Nephron progenitor cell (in vitro differentiated cells): ENCODE measurements around the gene TCF12.
A peak's percentile ranks its signal among the peaks of the same experiment; 100 is the strongest.

Experiments used
- DNase-seq: peaks from one replicate; pipeline ENCODE4 v3.0.0; 2021
- H3K27ac Mint-ChIP-seq: 2 replicates; pipeline ENCODE4 v1.8.0; 2021; ENCODE audit warnings: mild to moderate bottlenecking, moderate library complexity, mixed read lengths
- H3K27me3 Mint-ChIP-seq: 2 replicates; pipeline ENCODE4 v1.8.0; 2021; ENCODE audit warnings: mild to moderate bottlenecking, low read depth, mixed read lengths; ENCODE audit not compliant: poor library complexity
- H3K36me3 Mint-ChIP-seq: 2 replicates; pipeline ENCODE4 v1.8.0; 2021; ENCODE audit warnings: low read depth, mixed read lengths
- H3K4me1 Mint-ChIP-seq: 2 replicates; pipeline ENCODE4 v1.8.0; 2021; ENCODE audit warnings: mixed read lengths
- H3K4me3 Mint-ChIP-seq: 2 replicates; pipeline ENCODE4 v1.8.0; 2021; ENCODE audit warnings: mild to moderate bottlenecking, moderate library complexity, mixed read lengths
- H3K9me3 Mint-ChIP-seq: 2 replicates; pipeline ENCODE4 v1.8.0; 2021; ENCODE audit warnings: mild to moderate bottlenecking, moderate library complexity, mixed read lengths
- TF ChIP-seq, protein P1 (sequence below): fragments of 200-600 bp; sonication (generic); IDR thresholded peaks from 2 replicates; pipeline ENCODE4 v1.5.0; 2021; ENCODE audit warnings: antibody characterized with exemption

TCF12 gene

DNA sequence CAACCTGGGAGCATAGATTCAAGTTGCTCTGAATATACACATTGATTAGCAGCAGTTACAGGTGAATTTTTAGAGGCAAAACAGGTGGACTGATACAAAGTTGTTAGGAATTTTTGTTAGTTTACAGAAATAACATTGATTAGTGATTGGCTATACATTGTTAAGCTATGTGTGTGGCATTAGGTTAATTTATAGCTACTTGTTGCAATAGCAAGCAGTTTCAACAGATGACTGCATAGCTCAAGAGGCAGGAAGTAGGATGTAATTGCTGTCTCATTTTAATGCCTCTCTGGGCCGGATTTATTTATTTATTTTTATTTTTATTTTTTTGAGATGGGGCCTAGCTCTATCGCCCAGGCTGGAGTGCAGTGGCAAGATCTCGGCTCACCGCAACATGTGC lies 99.7 kb downstream of the TCF12 start:
- Mint-ChIP-seq H3K36me3 (peaks cover 54% of the 10 kb centered on the region), H3K27ac (peak overlapping the region; percentile 17), H3K27me3 (no peaks in the 10 kb centered on the region), H3K4me1 (peaks cover 34% of the 10 kb centered on the region), H3K9me3 (peaks cover 27% of the 10 kb centered on the region), H3K4me3 (no peak overlapping the region)
- no peak for DNase-seq
- TF ChIP-seq, protein P1, sequence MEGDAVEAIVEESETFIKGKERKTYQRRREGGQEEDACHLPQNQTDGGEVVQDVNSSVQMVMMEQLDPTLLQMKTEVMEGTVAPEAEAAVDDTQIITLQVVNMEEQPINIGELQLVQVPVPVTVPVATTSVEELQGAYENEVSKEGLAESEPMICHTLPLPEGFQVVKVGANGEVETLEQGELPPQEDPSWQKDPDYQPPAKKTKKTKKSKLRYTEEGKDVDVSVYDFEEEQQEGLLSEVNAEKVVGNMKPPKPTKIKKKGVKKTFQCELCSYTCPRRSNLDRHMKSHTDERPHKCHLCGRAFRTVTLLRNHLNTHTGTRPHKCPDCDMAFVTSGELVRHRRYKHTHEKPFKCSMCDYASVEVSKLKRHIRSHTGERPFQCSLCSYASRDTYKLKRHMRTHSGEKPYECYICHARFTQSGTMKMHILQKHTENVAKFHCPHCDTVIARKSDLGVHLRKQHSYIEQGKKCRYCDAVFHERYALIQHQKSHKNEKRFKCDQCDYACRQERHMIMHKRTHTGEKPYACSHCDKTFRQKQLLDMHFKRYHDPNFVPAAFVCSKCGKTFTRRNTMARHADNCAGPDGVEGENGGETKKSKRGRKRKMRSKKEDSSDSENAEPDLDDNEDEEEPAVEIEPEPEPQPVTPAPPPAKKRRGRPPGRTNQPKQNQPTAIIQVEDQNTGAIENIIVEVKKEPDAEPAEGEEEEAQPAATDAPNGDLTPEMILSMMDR = no peak

DNA sequence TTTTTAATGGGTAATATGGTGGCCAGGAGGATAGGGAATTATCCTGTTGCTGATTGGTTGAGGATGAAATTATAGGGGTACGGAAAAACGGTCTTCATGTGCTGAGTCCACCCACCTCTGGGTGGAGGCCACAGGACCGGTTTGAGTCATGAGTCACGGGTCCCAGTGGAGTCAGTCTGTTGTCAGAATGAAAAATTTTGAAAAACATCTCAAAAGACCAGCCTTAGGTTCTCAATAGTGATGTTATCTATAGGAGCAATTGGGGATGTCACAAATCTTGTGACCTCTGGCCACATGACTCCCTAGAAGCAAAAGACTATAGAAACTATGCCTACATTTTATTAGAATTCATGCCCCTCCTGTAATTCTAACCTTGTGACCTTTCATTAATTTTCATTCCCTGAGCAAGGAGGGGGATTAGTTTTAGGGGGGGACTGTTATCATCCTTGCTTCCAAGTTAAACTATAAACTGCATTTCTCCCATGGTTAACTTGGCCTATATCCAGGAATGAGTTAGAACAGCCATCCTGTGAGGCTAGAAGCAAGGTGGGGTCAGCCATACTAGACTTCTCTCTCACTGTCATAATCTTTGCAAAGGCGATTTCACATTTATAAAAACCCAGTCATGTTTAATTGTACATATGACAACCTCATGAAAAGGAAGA lies 101.2 kb downstream of the TCF12 start:
- Mint-ChIP-seq H3K9me3 (peaks cover 34% of the 10 kb centered on the region), H3K27ac (no peak overlapping the region), H3K36me3 (peaks cover 50% of the 10 kb centered on the region), H3K27me3 (no peaks in the 10 kb centered on the region), H3K4me3 (no peak overlapping the region), H3K4me1 (peaks cover 36% of the 10 kb centered on the region)
- TF ChIP-seq, protein P1 = no peak
- no peak for DNase-seq

- H3K27ac Mint-ChIP-seq = peak overlapping the region; percentile 95
- DNase-seq = no peak
- peaks cover 57% of the 10 kb centered on the region for H3K36me3 Mint-ChIP-seq
- TF ChIP-seq, protein P1 = no peak
- H3K4me3 Mint-ChIP-seq = peak overlapping the region; percentile 2
- H3K27me3 Mint-ChIP-seq = no peaks in the 10 kb centered on the region
- peaks cover 44% of the 10 kb centered on the region for H3K9me3 Mint-ChIP-seq
- H3K4me1 Mint-ChIP-seq = peaks cover 25% of the 10 kb centered on the region
Measured at GRCh38 chr15:57025264-57025926, 107.0 kb downstream of the TCF12 start.

DNA sequence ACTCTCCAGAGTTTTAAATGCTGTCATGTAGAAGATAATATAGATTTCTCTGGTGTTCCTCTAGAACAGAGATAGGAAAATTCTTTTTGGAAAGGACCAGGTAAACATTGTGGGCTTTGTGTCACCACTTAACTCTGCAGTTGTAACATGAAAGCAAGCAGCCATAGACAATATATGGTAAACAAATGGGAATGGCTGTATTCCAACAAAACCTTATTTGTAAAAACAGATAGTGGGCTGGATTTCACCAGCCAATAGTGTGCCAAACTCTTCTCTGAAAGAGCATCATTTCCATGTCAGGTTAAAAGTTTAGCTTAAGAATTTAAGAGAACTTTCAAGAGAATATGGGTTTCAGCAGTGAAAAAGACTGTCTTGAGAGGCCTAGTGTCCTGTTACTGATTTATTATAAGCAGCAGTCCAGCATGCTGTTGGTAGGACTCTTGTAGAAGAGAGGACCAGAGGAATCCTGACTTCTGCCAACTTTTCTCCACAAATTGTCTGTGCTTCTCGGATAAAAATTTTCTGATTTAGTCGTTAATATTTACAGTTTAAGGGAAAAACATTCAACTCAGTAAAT lies 107.7 kb downstream of the TCF12 start:
- H3K4me3 Mint-ChIP-seq = peak overlapping the region; percentile 2
- H3K4me1 Mint-ChIP-seq = peaks cover 31% of the 10 kb centered on the region
- H3K9me3 Mint-ChIP-seq = peaks cover 37% of the 10 kb centered on the region
- peaks cover 50% of the 10 kb centered on the region for H3K36me3 Mint-ChIP-seq
- TF ChIP-seq, protein P1 = no peak
- DNase-seq = no peak
- H3K27ac Mint-ChIP-seq = peak overlapping the region; percentile 95
- H3K27me3 Mint-ChIP-seq = no peaks in the 10 kb centered on the region

DNA sequence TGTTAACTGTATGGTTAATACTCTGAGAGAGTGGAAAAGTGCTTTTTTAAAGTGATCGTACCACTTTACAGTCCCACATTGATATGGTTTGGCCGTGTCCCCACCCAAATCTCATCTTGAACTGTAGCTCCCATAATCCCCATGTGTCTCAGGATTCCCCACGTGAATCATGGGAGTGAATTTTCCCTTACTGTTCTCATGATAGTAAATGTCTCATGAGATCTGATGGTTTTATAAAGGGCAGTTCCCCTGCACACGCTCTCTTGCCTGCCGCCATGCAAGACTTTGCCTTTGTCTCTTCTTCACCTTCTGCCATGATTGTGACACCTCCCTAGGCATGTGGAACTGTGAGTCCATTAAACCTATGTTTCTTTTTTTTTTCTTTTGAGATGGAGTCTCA lies 109.2 kb downstream of the TCF12 start:
- Mint-ChIP-seq H3K9me3 (peaks cover 22% of the 10 kb centered on the region), H3K27ac (no peak overlapping the region)

More for the DNA sequence above, 109.2 kb downstream of the TCF12 start:
- no peaks in the 10 kb centered on the region for H3K27me3 Mint-ChIP-seq
- peaks cover 41% of the 10 kb centered on the region for H3K4me1 Mint-ChIP-seq
- H3K36me3 Mint-ChIP-seq = peaks cover 35% of the 10 kb centered on the region
- no peak for DNase-seq
- no peak overlapping the region for H3K4me3 Mint-ChIP-seq
- TF ChIP-seq, protein P1 = no peak
